ENCODE data around the gene BANF1.
A peak's percentile ranks its signal among the peaks of the same experiment; 100 is the strongest.
"Not testable (repeated sequence)": the region's sequence is repeated elsewhere in the genome, so short reads cannot be mapped to it uniquely, and the experiment has no call there.

The BANF1 gene

GRCh38 chr11:65978391-65979238 is 23.7 kb upstream of the BANF1 start:
- no peak for DNase-seq

- no peak for DNase-seq
Measured at GRCh38 chr11:65979261-65979759, 23.0 kb upstream of the BANF1 start.

GRCh38 chr11:65981101-65981740 is 21.1 kb upstream of the BANF1 start:
- DNase-seq, result no peak

- no peak for DNase-seq
Measured at GRCh38 chr11:65981972-65982823, 20.1 kb upstream of the BANF1 start.

- no peak for DNase-seq
Measured at GRCh38 chr11:65982824-65983588, 19.3 kb upstream of the BANF1 start.

- no peak for DNase-seq
Measured at GRCh38 chr11:65983589-65983987, 18.7 kb upstream of the BANF1 start.

- no peak for DNase-seq
Measured at GRCh38 chr11:65987336-65987735, 15.0 kb upstream of the BANF1 start.

GRCh38 chr11:65988791-65989592 is 13.3 kb upstream of the BANF1 start:
- DNase-seq, result peak; percentile 91

- no peak for DNase-seq
Measured at GRCh38 chr11:65992056-65992455, 10.2 kb upstream of the BANF1 start.

- no peak for DNase-seq
Measured at GRCh38 chr11:65997286-65997685, 5.0 kb upstream of the BANF1 start.

GRCh38 chr11:66002648-66003225 is 434 bp downstream of the BANF1 start:
- no peak for DNase-seq

- no peak for DNase-seq
Measured at GRCh38 chr11:66003291-66003690, 988 bp downstream of the BANF1 start.

- no peak for DNase-seq
Measured at GRCh38 chr11:66004186-66004585, 1.9 kb downstream of the BANF1 start.

- DNase-seq, result no peak
Measured at GRCh38 chr11:66006134-66006890, 4.0 kb downstream of the BANF1 start.

GRCh38 chr11:66006891-66007176 is 4.5 kb downstream of the BANF1 start:
- DNase-seq, result no peak

- no peak for DNase-seq
Measured at GRCh38 chr11:66007201-66007634, 4.9 kb downstream of the BANF1 start.

- no peak for DNase-seq
Measured at GRCh38 chr11:66008095-66008467, 5.8 kb downstream of the BANF1 start.

GRCh38 chr11:66008468-66009101 is 6.3 kb downstream of the BANF1 start:
- DNase-seq, result no peak

GRCh38 chr11:66010036-66010435 is 7.7 kb downstream of the BANF1 start:
- not testable (repeated sequence) for DNase-seq

GRCh38 chr11:66011239-66011784 is 9.0 kb downstream of the BANF1 start:
- no peak for DNase-seq

All from stimulated activated CD8-positive, alpha-beta memory T cell treated with anti-CD3 and anti-CD28 coated beads, Interleukin-4, amount 100 ng/mL, for 48 hours (primary cell).